ENCODE results near the gene HDDC3. TPM values are rescaled to one million over a fixed set of nuclear protein-coding genes. Genes with fewer than 3 reads are reported as not detected.

HDDC3 gene
- total and polyA plus RNA-seq, 3 donors from 2014 or later = 12.1 to 18.3 (median 16.7) TPM

GRCh38 chr15:90885432-90886290 is 46.7 kb downstream of the HDDC3 start:
- H3K36me3 ChIP-seq (ENCODE audit: low read depth, missing control alignments) = no peaks in the 10 kb centered on the region
- WGBS, 2 donors = 42 to 62% methylated on average over 15 to 23 of the region's 23 CpGs
- intact Hi-C loops (cut with DNase I; ENCODE audit: low total_unique reads) = loop anchor here (10.0 kb wide), 1 partner anchor 241 kb away; no protein-coding TSS in a partner anchor

GRCh38 chr15:90884719-90885431 is 47.5 kb downstream of the HDDC3 start:
- Histone ChIP-seq H3K4me1 (peaks cover 31% of the 10 kb centered on the region), H3K27ac (peak overlapping the region; percentile 96 to 97), H3K36me3 (ENCODE audit: low read depth, missing control alignments) (no peaks in the 10 kb centered on the region), H3K27me3 (no peaks in the 10 kb centered on the region), H3K9me3 (no peaks in the 10 kb centered on the region), H3K4me3 (peak overlapping the region; percentile 53 to 63)
- no peak for TF ChIP-seq CTCF (IDR thresholded peaks at IDR 0.05)
- no peak for TF ChIP-seq POLR2A (IDR thresholded peaks at IDR 0.05)
- DNase-seq = no peak
- 50 to 57% methylated on average over 3 to 16 of the region's 16 CpGs for WGBS, 2 donors
- intact Hi-C loops (cut with DNase I; ENCODE audit: low total_unique reads) = loop anchor here (10.0 kb wide), 1 partner anchor 240 kb away; no protein-coding TSS in a partner anchor

More at GRCh38 chr15:90885432-90886290, 46.7 kb downstream of the HDDC3 start:
- Histone ChIP-seq H3K27me3 (no peaks in the 10 kb centered on the region), H3K4me1 (peaks cover 31% of the 10 kb centered on the region), H3K9me3 (no peaks in the 10 kb centered on the region), H3K4me3 (no peak overlapping the region), H3K27ac (peak overlapping the region; percentile 21 to 97)
- TF ChIP-seq POLR2A (IDR thresholded peaks at IDR 0.05) (no peak), CTCF (IDR thresholded peaks at IDR 0.05) (peak; percentile 88 to 93 (median 92))
- DNase-seq = peak; percentile 71

GRCh38 chr15:90883976-90884718 is 48.2 kb downstream of the HDDC3 start, which contains the start of gene FES:
Gene FES (plus strand): TSS chr15:90884504. CDS start chr15:90885046, 542 bp downstream.
- Histone ChIP-seq H3K36me3 (ENCODE audit: low read depth, missing control alignments) (no peaks in the 10 kb centered on the region), H3K4me3 (peak within 1 kb of the TSS; percentile 53 to 63), H3K27me3 (no peaks in the 10 kb centered on the region), H3K9me3 (no peaks in the 10 kb centered on the region), H3K27ac (peak within 1 kb of the TSS; percentile 96 to 97), H3K4me1 (peaks cover 31% of the 10 kb centered on the region)
- intact Hi-C loops (cut with DNase I; ENCODE audit: low total_unique reads) = loop anchor here (10.0 kb wide), 1 partner anchor 239 kb away; no protein-coding TSS in a partner anchor
- no peak for DNase-seq
- TF ChIP-seq CTCF (IDR thresholded peaks at IDR 0.05) = no peak
- no peak for TF ChIP-seq POLR2A (IDR thresholded peaks at IDR 0.05)
- WGBS, 2 donors = 8 to 14% methylated on average over 14 to 49 of the region's 58 CpGs

GRCh38 chr15:90883526-90883975 is 48.8 kb downstream of the HDDC3 start:
- DNase-seq = no peak
- H3K4me3 ChIP-seq = peak overlapping the region in 1 of 2 donors; percentile 63
- H3K4me1 ChIP-seq = peaks cover 31% of the 10 kb centered on the region
- no peak for TF ChIP-seq CTCF (IDR thresholded peaks at IDR 0.05)
- TF ChIP-seq POLR2A (IDR thresholded peaks at IDR 0.05) = no peak
- H3K9me3 ChIP-seq = no peaks in the 10 kb centered on the region
- intact Hi-C loops (cut with DNase I; ENCODE audit: low total_unique reads) = loop anchor here (10.0 kb wide), 1 partner anchor 239 kb away; no protein-coding TSS in a partner anchor
- 39 to 59% methylated on average over 7 of the region's 7 CpGs for WGBS, 2 donors
- H3K27me3 ChIP-seq = no peaks in the 10 kb centered on the region
- H3K36me3 ChIP-seq (ENCODE audit: low read depth, missing control alignments) = no peaks in the 10 kb centered on the region
- H3K27ac ChIP-seq = peak overlapping the region; percentile 96 to 97

Measured in testis (tissue), 3 donors.